Breast epithelium (tissue), 3 donors: ENCODE measurements around the gene SEMA3F.

Experiments used
- POLR2A ChIP-seq: fragments of 450-650 bp; IDR thresholded peaks from one replicate; pipeline ENCODE4 v1.6.1; 2016; ENCODE audit warnings: antibody characterized with exemption, mild to moderate bottlenecking, moderate library complexity
- POLR2AphosphoS5 ChIP-seq, 3 donors: sonication (generic); formaldehyde crosslinking; IDR thresholded peaks; one replicate each; pipeline ENCODE4 v1.6.1; 2017; ENCODE audit warnings: antibody characterized with exemption in 3 of 3
- TF ChIP-seq, protein P1 (sequence below), 3 donors: fragments of 450-650 bp; IDR thresholded peaks; one replicate each; pipeline ENCODE4 v1.5.1; 2016 to 2017; ENCODE audit warnings: antibody characterized with exemption in 3 of 3, mild to moderate bottlenecking in 3 of 3, moderate library complexity in 3 of 3

DNA sequence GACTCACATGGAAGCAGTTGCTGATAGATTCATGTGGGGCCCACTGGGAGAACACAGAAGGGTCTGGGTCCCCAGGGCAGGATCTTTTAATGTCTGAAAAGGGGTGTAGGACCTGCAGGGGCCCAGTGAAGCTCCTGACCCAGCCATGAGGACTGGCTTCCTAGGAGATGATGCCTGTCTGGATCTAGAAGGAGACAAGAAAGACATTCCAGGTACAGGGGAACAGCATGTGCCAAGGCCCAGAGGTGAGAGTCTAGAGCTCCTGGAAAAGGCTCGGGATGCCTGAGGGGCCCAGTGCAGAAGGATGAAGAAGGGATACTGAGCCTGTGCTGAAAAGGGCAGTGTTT is 4.7 kb upstream of the SEMA3F start:
- TF ChIP-seq, protein P1, sequence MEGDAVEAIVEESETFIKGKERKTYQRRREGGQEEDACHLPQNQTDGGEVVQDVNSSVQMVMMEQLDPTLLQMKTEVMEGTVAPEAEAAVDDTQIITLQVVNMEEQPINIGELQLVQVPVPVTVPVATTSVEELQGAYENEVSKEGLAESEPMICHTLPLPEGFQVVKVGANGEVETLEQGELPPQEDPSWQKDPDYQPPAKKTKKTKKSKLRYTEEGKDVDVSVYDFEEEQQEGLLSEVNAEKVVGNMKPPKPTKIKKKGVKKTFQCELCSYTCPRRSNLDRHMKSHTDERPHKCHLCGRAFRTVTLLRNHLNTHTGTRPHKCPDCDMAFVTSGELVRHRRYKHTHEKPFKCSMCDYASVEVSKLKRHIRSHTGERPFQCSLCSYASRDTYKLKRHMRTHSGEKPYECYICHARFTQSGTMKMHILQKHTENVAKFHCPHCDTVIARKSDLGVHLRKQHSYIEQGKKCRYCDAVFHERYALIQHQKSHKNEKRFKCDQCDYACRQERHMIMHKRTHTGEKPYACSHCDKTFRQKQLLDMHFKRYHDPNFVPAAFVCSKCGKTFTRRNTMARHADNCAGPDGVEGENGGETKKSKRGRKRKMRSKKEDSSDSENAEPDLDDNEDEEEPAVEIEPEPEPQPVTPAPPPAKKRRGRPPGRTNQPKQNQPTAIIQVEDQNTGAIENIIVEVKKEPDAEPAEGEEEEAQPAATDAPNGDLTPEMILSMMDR (IDR thresholded peaks at IDR 0.05), result no peak
- TF ChIP-seq POLR2AphosphoS5 (IDR thresholded peaks at IDR 0.05) (no peak), POLR2A (no peak)
